Testis (tissue), 2 donors: ENCODE measurements around the gene CLDN4.

Experiments
- CTCF ChIP-seq, 3 experiments: fragments of 450-650 bp in 2 of 3; fragments of 200-600 bp in 1 of 3; sonication (generic) in 1 of 3; IDR thresholded peaks; one replicate each; pipeline ENCODE4 v1.5.1; 2016 to 2019; ENCODE audit warnings: antibody characterized with exemption in 3 of 3, mild to moderate bottlenecking in 2 of 3, moderate library complexity in 1 of 3
- POLR2A ChIP-seq: fragments of 450-650 bp; IDR thresholded peaks from one replicate; pipeline ENCODE4 v1.6.1; 2017; ENCODE audit warnings: antibody characterized with exemption, mild to moderate bottlenecking, moderate library complexity

GRCh38 chr7:73822319-73823173, 8.2 kb upstream of the CLDN4 start:
- TF ChIP-seq CTCF (IDR thresholded peaks at IDR 0.05) (no peak), POLR2A (no peak)
